OCI-M2 (cell line): ENCODE results near the gene DENND1C.
A peak's percentile ranks its signal among the peaks of the same experiment; 100 is the strongest.

Experiments
- DNase-seq: peaks from one replicate; lab custom pipeline; 2025; ENCODE audit not compliant: unreplicated experiment; lab: John Stamatoyannopoulos, UW

Gene DENND1C

GRCh38 chr19:6481541-6482342 is at the start of gene DENND1C:
Gene DENND1C (minus strand): TSS chr19:6481787. CDS start chr19:6481695, 92 bp downstream.
- no peak for DNase-seq

DNA sequence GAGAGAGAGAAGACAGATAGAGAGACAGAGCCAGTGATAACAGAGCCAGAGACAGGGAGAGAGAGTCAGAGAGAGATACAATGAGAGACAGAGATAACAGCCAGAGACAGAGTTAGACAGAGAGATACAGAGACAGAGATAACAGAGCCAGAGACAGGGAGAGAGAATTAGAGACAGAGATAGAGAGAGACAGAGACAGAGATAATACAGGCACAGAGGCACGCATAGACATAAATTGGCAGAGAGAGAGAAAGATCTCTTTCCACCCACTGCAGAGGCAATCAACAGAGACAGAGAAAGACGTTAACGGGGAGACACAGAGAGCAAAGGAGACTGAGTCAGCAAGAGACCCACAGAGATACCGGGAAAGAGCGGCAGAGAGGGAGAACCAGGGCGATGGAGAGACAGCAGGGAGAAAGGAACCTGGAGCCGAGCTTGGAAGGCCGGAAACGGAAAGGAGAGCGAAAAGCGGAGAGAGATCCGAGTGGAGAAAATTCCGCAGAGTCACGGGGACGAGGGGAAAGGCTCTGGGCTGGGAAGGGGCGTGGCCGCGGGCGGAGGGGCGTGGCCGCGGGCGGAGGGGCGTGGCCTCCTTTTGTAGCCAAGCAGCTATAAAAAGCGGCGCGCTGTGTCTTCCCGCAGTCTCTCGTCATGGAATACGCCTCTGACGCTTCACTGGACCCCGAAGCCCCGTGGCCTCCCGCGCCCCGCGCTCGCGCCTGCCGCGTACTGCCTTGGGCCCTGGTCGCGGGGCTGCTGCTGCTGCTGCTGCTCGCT is 49.0 kb upstream of the DENND1C start, which contains the start of gene TNFSF9:
TNFSF9 (plus strand) TSS at position 641 of the 777 bp plus-strand sequence; CDS start at position 652, 11 bp downstream.
- DNase-seq: peak; percentile 86

DNA sequence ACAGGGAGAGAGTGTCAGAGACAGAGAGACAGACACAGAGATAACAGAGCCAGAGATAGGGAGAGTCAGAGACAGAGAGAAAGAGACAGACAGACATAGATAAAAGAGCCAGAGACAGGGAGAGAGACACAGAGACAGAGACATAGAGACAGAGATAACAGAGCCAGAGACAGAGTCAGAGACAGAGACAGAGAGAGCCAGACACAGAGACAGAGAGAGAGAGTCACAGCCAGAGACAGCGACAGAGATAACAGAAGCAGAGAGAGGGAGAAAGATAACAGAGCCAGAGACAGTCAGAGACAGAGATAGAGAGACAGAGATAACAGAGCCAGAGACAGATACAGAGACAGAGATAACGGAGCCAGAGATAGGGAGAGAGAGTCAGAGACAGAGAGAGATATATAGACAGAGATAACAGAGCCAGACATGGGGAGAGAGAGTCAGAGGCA is 48.4 kb upstream of the DENND1C start:
- no peak for DNase-seq

DNA sequence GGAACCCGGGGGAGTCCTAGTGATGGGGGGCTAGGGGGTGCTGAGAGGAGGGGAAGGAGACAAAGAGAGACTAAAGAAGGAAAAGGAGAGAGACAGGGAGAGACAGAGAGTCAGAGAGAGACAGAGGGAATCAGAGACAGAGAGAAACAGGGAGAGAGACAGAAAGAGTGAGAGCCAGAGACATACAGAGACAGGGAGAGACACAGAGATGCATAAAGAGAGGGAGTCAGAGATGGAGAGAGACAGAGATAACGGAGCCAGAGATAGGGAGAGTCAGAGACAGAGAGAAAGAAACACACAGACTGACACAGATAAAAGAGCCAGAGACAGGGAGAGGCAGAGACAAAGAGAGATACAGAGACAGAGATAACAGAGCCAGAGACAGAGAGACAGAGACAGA is 47.8 kb upstream of the DENND1C start:
- DNase-seq: no peak

DNA sequence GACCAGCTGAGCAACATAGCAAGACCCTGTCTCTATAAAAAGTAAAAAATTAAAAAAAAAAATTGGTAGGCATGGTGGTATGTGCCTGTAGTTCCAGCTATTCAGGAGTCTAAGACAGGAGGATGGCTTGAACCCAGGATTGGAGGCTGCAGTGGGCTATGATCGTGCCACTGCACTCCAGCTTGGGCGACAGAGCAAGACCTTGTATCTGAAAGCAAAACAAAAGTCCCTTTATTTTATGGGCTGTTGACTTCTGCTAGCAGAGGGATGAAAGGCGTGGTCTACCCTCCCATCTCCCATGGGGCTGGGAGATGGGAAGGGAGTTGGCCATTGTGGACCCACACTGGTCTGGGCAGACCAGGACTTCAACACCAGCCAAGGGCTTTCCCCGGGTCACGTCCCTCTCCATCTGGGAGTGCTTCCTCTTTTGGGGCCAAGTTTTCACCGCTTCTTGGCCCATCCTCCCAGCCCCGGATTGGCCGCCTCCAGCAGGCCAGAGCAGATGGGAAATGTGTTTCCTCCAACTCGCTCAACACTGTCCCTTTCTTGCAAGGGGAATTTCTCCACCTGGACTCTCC is 47.0 kb upstream of the DENND1C start:
- DNase-seq: no peak

DNA sequence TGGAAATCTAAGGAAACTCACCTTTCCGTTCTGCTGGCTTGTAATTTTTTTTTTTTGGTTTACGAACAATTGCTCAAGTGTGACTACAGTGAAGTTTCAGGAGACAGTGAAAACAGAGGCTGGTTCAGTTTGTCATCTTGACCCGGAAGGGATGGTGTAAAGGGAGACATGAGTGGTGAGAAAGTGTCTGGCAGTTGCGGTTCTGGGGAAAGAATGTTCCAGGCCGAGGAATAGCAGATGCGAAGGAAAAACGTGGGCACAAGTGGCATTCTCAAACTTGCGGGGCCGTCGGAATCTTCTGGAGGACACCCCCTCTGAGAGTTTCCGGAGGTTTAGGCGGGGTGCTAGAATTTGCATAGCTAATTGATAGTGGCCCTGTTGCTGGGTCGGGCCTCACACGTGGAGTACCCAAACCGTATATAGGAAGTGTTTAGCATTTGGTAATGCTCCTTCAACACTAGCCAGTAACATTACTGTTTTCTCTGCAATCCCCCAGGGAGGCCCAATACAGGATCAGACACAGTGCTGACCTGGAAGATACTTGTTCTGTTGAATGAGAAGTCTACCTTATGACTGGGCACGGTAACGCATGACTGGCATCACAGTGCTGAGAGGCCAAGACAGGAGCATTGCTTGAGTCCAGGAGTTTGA is 46.4 kb upstream of the DENND1C start:
- no peak for DNase-seq

DNA sequence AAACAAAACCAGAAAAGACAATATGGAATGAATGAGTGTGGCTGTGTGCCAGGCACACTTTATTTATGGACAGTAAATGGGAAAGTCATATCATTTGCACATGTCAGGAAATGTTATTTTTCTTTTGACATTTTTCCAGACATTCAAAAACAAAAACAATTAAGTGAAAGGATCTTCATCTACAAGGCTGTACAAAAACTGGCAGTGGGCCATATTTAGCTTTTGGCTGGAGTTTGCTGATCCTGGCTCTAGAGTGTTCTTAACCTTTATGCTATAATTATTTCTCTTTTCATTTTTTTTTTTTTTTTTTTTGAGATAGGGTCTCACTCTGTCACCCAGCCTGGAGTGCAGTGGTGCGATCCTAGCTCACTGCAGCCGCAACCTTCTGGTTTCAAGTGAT is 42.7 kb upstream of the DENND1C start:
- DNase-seq: no peak

GRCh38 chr19:6522712-6523111 is 41.1 kb upstream of the DENND1C start:
- no peak for DNase-seq

GRCh38 chr19:6521718-6522646 is 40.4 kb upstream of the DENND1C start:
- no peak for DNase-seq

GRCh38 chr19:6519289-6519688 is 37.7 kb upstream of the DENND1C start:
- no peak for DNase-seq

DNA sequence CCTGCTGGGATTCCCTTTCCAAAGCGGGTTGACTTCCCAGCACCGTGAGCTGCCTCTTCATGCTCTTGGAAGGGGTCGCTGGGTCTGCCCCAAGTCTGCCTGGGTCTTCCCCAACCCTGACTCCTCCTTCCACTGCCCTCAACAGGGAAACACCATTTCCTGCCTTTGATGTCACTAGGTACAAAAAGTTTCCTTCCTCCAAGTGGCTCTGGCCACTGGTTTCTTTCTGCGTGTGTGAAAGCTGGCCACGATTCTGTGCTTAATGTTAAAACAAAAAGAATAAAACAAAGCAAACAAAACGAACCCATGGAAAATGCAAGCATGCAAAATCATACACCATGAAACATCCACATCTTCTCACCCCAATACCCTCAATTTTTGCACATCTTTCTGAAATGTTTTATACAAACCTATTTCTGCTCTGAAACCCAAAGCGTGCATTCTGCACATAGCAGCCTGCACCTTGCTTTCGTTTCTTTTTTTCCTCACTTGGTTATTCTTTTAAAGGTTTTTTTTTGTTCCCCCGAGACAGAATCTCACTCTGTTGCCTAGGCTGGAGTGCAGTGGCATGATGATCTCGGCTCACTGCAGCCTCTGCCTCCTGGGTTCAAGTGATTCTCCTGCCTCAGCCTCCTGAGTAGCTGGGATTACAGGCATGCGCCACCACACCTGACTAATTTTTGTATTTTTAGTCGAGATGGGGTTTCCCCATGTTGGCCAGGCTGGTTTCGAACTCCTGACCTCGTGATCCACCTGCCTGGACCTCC is 36.7 kb upstream of the DENND1C start:
- DNase-seq: no peak

- no peak for DNase-seq
Measured at GRCh38 chr19:6516659-6517291, 35.2 kb upstream of the DENND1C start.

DNA sequence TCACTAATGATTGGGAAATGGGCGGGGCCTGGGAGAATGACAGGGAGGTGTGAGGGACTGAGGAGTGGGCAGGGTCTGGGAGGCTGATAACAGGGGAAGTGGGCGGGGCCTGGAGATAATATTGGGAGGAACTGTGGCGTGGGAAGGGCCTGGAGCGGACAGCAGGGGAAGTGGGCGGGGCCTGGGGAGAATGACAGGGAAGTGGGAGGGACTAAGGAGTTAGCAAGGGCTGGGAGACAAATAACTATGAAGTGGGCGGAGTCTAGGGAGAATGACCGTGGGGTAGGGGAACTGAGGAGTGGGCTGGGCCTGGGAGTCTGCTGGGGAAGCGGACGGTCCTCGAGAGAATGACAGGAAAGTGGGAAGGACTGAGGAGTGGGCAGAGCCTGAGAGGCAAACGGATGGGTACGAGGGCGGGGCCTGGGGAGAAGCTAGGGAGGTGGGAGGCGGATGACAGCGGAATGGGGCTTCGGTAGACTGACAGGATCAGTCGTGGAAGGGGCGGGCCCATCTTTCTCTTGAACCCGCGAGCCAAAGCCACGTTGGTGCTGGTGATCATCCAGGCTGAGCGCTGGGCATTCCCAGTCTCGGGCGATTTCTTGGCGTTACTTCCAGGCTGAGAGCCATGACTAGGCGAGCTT is 34.6 kb upstream of the DENND1C start:
- DNase-seq: peak; percentile 95

DNA sequence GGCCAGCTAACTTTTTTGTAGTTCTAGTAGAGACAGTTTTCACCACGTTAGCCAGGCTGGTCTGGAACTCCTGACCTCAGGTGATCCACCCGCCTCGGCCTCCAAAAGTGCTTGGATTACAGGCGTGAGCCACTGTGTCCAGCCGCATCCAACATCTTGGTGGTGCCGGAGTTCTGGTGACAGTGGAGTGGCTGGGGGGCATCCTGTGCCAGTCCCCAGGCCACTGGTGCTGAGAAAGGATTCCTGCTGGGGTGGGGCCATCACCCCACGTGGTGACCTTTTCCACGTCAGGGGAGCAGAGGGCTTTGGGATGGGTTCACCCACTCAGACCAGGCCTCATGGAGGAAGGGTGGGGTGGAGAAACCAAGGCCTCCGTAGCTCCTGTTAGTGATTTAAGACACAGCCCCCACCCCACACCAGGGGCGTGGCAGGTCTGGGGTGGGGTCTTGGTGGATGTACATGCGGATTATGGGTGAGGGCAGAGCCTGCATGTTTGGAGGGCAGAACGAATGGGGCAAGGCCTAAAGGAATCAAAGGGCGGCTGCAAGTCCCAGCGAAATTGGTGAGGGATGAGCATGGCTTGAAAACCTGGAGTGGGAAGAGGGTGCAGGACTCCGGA is 33.4 kb upstream of the DENND1C start:
- DNase-seq: no peak

DNA sequence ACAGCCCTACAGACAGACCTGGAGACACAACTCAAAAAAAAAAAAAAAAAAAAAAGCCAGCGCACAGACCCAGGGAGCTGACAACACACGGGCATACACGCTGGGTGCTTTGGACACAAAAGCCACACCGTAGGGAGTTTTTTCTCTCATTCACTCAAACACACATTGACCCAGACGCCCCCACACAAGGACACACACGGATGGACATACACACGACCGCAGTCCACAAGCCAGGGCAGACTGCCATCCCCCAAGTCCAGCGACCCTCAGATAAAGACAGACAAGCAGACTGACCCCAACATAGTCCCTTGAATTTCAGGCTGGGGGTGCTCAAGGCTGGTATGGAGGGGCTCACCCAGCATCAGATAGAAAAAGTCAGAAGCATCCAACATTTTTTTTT is 32.5 kb upstream of the DENND1C start:
- DNase-seq: no peak

GRCh38 chr19:6510618-6511017 is 29.0 kb upstream of the DENND1C start:
- DNase-seq: no peak

GRCh38 chr19:6509118-6509971 is 27.8 kb upstream of the DENND1C start:
- DNase-seq: no peak
